NCI-H774 (cell line): ENCODE results near the gene GLO1.

Experiments
- DNase-seq: peaks from one replicate; lab custom pipeline; 2025; lab: John Stamatoyannopoulos, UW

The GLO1 gene

GRCh38 chr6:38658418-38659167, 44.4 kb downstream of the GLO1 start:
- DNase-seq = no peak

- no peak for DNase-seq
These were observed 46.0 kb downstream of the GLO1 start for GRCh38 chr6:38656896-38657295.

DNA sequence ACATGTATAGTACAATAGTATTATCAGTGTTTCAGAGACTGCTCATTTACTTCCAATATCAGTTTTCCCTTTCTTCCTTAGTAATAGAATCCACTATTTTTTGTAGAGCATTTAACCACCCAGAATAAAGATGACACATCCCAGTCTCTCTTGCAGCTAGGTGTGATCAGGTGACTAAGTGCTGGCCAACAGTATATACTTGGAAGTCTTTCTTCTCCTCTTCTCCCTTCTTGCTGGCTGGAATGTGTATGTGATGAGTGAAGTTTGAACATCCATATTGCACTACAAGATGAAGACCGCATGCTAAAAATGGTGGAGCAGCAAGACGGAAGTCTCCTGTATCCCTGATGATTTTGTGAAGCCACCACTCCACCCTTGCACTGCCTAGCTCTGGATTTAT, 48.7 kb downstream of the GLO1 start:
- DNase-seq = no peak

GRCh38 chr6:38651121-38651784, 51.7 kb downstream of the GLO1 start:
- DNase-seq = no peak

DNA sequence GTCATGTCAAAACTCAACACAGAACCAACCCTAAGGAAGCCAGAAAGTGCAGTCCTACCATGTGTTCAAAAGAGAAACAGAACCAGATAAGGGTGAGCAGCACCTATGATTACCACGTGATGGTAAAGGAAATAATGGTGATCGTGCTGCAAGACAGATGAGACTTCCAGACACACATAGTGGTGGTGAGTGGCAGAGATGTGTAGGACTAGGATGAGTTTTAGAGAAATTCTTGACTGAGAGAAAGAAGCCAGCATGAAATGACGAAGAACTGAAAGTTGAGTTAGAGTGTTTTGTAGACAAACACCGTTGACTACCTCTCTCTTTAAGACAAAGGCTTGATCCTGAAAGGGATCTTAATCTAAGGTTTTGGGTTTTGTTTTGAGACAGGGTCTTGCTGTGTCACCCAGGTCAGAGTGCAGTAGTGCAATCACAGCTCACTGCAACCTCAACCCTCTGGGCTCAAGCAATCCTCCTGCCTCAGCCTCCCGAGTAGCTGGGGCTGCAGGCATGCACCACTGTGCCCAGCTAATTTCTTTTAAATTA, 52.7 kb downstream of the GLO1 start:
- DNase-seq = no peak

DNA sequence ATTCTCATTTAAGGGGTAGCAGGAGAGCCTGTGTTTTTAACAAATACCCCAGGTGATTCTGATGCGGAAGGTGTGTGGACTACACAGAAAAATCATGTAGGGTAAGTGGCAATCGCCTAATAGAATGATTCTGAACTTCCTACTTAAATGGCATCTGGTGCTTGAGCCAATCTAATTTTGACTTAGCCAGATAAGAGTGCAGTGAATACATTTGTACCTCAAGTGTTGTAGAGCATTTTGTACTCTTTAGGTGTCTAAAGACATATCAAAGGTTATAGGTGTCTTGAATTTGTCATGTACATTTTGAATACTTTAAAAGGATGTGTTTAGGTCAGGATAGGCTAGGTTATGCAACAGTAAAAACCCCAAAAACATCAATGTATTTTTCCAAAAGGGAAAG, 53.2 kb downstream of the GLO1 start:
- DNase-seq = no peak

DNA sequence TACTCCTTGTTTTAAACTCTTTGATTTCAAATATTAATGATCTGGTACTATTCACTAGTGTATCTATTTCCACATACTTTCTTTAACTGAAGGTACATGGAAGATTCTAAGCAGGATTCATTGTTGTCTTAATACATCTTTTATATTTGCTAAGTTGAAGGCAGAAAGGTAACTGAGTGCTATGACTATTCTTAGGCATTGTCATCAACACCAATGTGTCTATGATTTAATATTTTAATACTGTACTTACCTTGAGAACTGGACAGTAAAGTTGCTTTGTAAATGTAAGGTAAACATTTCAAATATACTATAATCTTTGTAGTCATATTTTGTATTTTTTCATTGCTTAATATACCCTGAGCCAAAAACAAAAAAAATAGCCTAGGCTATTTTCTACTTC, 54.3 kb downstream of the GLO1 start:
- no peak for DNase-seq

- DNase-seq = no peak
These were observed 56.6 kb downstream of the GLO1 start for GRCh38 chr6:38646166-38646878.

DNA sequence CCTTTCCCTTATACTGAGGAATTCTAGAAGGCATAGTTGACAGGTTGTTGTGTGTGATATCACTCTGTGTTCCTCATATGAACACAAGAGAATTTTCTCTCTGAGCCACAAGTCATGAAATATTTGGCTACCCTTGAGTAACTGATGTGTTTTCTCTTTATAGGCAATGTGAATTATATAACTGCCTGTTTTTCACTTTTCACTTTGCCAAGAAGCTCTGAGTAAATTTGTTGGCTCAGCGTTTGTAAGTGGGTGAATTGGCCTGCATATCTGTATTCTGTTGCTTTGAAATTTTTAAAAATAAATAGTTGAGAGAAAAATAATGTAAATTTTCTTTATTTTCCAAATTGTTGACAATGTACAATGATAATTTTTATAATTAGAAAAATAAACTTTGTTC, 58.0 kb downstream of the GLO1 start:
- DNase-seq = no peak

DNA sequence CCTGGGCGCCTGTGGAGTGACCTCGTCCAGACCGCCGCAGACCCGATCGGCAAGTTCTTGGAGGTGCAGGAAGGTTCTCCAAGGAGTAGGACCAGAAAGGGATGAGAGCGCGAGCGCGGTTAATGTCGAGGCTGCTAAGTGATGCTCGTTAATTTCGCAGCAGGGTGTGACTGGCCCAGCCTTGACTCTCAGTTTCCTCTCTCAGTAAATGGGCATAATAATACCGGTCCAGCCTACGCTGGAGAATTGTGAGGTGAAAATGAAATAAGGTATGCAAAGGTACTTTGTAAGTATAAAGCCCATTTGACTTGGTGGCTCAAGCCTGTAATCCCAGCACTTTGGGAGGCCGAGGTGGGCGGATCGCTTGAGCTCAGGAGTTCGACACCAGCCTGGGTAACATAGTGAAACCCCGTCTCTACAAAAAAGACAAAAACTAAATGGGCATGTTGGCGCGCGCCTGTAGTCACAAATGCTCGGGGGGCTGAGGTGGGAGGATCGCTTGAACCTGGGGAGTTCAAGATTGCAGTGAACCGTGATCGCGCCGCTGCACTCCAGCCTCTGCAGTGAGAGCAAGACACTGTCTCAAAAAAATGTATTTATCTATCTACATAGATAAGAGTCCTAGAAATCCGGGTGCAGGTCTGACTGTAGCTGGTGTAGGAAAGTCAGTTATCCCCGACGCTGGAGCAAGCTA, 62.6 kb downstream of the GLO1 start:
- DNase-seq = no peak

GRCh38 chr6:38639498-38640215, 63.3 kb downstream of the GLO1 start, which contains the start of gene BTBD9:
TSS of gene BTBD9 (minus strand) at chr6:38639929.
- DNase-seq = peak; percentile 85

DNA sequence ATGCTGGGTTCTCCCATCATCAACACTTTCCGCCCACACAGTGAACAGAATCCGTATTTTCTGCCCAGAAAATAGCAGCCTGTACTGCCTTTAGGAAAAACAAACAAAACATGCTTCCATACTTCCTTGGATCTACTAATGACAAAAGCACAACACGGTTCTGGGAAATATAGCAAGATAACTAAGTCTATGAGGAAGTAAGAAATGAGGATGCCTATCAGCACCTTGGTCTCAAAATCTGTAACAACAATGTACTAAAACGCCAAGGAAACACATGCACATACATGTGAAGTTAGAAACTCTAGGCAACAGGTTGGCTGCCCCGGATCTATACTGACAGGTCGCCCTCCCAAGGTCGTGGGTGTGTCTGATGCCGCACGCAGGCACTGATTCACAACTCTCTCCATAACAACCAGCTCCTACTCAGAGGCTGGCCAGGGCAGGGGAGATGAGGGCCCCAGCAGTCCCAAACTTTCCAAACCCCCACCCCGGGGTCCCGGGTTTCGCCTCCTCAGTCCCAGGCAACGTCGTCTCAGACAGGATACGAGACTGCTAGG, 63.9 kb downstream of the GLO1 start:
- DNase-seq = no peak

GRCh38 chr6:38637756-38638155, 65.2 kb downstream of the GLO1 start:
- no peak for DNase-seq

- no peak for DNase-seq
These were observed 66.9 kb downstream of the GLO1 start for GRCh38 chr6:38636027-38636426.

- no peak for DNase-seq
These were observed 68.4 kb downstream of the GLO1 start for GRCh38 chr6:38634518-38634917.

DNA sequence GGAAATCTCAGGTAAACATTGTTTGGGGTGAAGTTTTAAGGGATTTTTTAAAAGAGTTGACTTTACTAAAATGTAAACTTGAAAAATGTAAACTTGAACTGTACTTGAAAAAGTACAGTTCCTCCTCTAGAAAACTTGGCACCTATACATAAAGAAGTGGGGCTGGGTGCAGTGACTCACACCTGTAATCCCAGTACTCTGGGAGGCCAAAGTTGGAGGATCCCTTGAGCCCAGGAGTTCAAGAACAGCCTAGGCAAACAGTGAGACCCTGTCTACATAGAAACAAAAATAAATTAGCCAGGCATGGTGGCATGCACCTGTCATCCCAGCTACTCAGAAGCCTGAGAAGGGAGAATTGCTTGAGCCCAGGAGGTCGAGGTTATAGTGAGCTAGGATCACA, 70.5 kb downstream of the GLO1 start:
- DNase-seq = no peak

DNA sequence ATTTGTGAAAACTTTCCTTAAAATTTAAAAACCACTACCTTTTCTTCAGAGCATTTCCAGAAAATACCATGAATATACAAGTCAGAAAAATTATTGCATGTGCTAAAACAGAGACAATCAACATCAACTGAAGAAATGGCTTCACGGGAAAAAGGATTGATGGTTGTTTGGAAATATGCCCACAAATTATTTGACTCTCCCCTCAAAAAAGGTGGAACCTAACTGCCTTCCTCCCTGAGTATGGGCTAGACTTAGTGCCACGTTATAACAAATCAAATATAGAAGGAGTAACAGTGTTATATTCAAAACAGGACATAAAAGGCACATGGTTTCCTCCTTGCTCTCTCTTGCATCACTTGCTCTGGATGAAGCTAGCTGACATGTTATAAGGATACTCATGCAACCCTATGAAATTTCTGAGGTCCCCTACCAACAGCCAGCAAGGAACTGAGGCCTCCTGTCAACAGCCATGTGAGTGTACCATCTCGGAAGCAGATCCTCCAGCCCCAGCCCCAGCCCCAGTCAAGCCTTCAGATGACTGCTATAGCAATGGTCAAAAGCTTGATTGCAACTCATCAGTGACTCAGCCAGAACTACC, 71.7 kb downstream of the GLO1 start:
- no peak for DNase-seq
